OCI-LY7 (cell line): ENCODE results near the gene INTS7. TPM values are rescaled to one million over a fixed set of nuclear protein-coding genes. Genes with fewer than 3 reads are reported as not detected.

ENCODE experiments used
- BruUV-seq: library from RNA; stranded (reverse); fragments of 400-500 nt; replicated peaks from 2 replicates; lab custom pipeline; 2021; lab: Mats Ljungman, UMichigan
- CTCF ChIA-PET: fragments of 300-600 bp; sonication (Branson Sonifier 250); formaldehyde crosslinking; loops from one replicate; lab custom pipeline; 2022; ENCODE audit warnings: antibody characterized with exemption; ENCODE audit not compliant: unreplicated experiment; lab: Charles Lee
- POLR2A ChIA-PET: fragments of 300-600 bp; sonication (Branson Sonifier 250); formaldehyde crosslinking; loops from one replicate; lab custom pipeline; 2022; ENCODE audit warnings: antibody characterized with exemption; lab: Charles Lee
- DNase-seq: peaks from one replicate; pipeline ENCODE4 v3.0.0-alpha.2; 2015; ENCODE audit warnings: low spot score
- H2AFZ ChIP-seq: fragments of 200-600 bp; sonication (generic), shearing (Covaris generic); 2 replicates; pipeline ENCODE4 v1.6.1; 2014; ENCODE audit warnings: mild to moderate bottlenecking, antibody characterized with exemption, low read length, moderate library complexity
- H3K27ac ChIP-seq: fragments of 200-600 bp; sonication (generic); 2 replicates; pipeline ENCODE4 v1.5.1; 2014; ENCODE audit warnings: mixed run types, low read depth, mild to moderate bottlenecking, moderate library complexity, low read length, inconsistent platforms; ENCODE audit not compliant: poor library complexity, severe bottlenecking
- H3K36me3 ChIP-seq: fragments of 200-600 bp; sonication (generic); 2 replicates; pipeline ENCODE4 v1.6.1; 2014; ENCODE audit warnings: mild to moderate bottlenecking, antibody characterized with exemption, low read length, moderate library complexity, mixed read lengths; ENCODE audit not compliant: insufficient read depth
- H3K4me1 ChIP-seq: fragments of 200-600 bp; sonication (generic); 2 replicates; pipeline ENCODE4 v1.5.1; 2014; ENCODE audit warnings: mild to moderate bottlenecking, low read length; ENCODE audit not compliant: insufficient read depth, poor library complexity, severe bottlenecking
- H3K4me2 ChIP-seq: fragments of 200-600 bp; sonication (generic); 2 replicates; pipeline ENCODE4 v1.6.1; 2014; ENCODE audit warnings: mild to moderate bottlenecking, low read length
- H3K4me3 ChIP-seq: fragments of 200-600 bp; sonication (generic); 2 replicates; pipeline ENCODE4 v1.5.1; 2014; ENCODE audit warnings: mild to moderate bottlenecking, low read depth, low read length; ENCODE audit not compliant: poor library complexity, severe bottlenecking
- H3K79me2 ChIP-seq: fragments of 200-600 bp; sonication (generic); 2 replicates; pipeline ENCODE4 v1.6.1; 2016; ENCODE audit warnings: low read depth, mild to moderate bottlenecking, low read length, moderate library complexity, mixed read lengths; ENCODE audit not compliant: insufficient read depth
- H3K9me2 ChIP-seq: fragments of 200-600 bp; sonication (generic); 2 replicates; pipeline ENCODE4 v1.6.1; 2016; ENCODE audit warnings: mild to moderate bottlenecking, low read length, mixed read lengths; ENCODE audit not compliant: insufficient read depth
- H3K9me3 ChIP-seq: fragments of 200-600 bp; sonication (generic); 2 replicates; pipeline ENCODE4 v1.6.1; 2014; ENCODE audit warnings: mild to moderate bottlenecking, mixed run types, low read length, mixed read lengths
- H4K20me1 ChIP-seq: fragments of 200-600 bp; sonication (generic); 2 replicates; pipeline ENCODE4 v1.6.1; 2014; ENCODE audit warnings: mild to moderate bottlenecking, antibody characterized with exemption, low read length, moderate library complexity, mixed read lengths; ENCODE audit not compliant: insufficient read depth
- EZH2phosphoT487 ChIP-seq: fragments of 200-600 bp; sonication (generic); IDR thresholded peaks from 2 replicates; pipeline ENCODE4 v1.6.1; 2018; ENCODE audit warnings: low read depth, borderline replicate concordance, mild to moderate bottlenecking, mixed run types, antibody characterized with exemption, low read length, moderate library complexity, mixed read lengths
- intact Hi-C: fragments of 100-400 bp; cut with micrococcal nuclease; formaldehyde crosslinking; loops from one replicate; pipeline ENCODE4 v1.10.0; 2022; ENCODE audit not compliant: unreplicated experiment
- total RNA-seq, 2 experiments: library from RNA; depleted of rRNA in 1 of 2; stranded (reverse); fragments of >200 nt in 1 of 2; shearing (Covaris generic) in 1 of 2; gene quantifications; 2 replicates each; pipeline ENCODE4 v1.2.3, GENCODE V29; 2014 to 2022
- TF ChIP-seq, protein P1 (sequence below): fragments of 200-600 bp; sonication (generic); conservative IDR thresholded peaks from 2 replicates; pipeline ENCODE4 v1.5.1; 2014; ENCODE audit warnings: mild to moderate bottlenecking, antibody characterized with exemption, low read length, moderate library complexity, mixed read lengths

INTS7 gene
- total RNA-seq, 2 experiments from 2014 or later, result 17.8 to 25.8 TPM

DNA sequence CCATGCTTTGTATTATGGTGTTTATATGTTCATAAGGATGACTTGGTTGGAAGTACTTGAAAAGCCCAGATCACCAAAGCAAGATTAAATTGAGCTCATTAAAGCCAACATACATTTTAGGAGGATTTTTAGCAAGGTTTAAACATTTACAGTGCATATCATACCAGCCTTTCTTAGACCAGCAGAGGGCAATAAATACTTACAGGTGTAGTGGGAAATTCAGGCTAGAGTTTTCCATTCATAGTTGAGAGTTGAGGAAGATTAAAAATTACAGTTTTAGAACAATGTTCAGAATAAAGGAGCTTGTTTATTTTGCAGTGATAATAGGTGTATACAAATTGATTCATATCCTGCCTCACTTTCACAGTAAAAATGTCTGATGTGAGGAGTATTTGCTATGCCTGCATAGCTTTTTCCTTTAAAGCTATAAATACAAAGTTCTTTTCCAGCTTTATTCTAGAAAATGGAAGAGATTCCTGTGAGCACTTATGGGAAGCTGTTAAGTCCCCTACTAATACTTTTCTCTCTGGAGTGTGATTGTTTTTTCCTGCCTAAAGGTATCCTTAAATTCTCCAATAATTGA, 35.5 kb upstream of the INTS7 start:
- POLR2A ChIA-PET, result interaction anchor here (0.5 to 2.0 kb wide), 8 partner anchors 8 to 241 kb away, joined by 3 to 10 read pairs (median 4); partner anchors contain the start of genes DTL and INTS7
- Histone ChIP-seq H3K27ac (no peak overlapping the region), H3K79me2 (no peaks in the 10 kb centered on the region), H3K4me3 (no peak overlapping the region), H2AFZ (no peak overlapping the region), H4K20me1 (peaks cover 3% of the 10 kb centered on the region), H3K4me2 (no peak overlapping the region), H3K4me1 (no peaks in the 10 kb centered on the region), H3K9me3 (no peaks in the 10 kb centered on the region), H3K36me3 (peaks cover 94% of the 10 kb centered on the region), H3K9me2 (no peaks in the 10 kb centered on the region)
- intact Hi-C loops, result loop anchor here (2.0 kb wide), 2 partner anchors 220 to 296 kb away; no protein-coding TSS in a partner anchor
- TF ChIP-seq, protein P1, sequence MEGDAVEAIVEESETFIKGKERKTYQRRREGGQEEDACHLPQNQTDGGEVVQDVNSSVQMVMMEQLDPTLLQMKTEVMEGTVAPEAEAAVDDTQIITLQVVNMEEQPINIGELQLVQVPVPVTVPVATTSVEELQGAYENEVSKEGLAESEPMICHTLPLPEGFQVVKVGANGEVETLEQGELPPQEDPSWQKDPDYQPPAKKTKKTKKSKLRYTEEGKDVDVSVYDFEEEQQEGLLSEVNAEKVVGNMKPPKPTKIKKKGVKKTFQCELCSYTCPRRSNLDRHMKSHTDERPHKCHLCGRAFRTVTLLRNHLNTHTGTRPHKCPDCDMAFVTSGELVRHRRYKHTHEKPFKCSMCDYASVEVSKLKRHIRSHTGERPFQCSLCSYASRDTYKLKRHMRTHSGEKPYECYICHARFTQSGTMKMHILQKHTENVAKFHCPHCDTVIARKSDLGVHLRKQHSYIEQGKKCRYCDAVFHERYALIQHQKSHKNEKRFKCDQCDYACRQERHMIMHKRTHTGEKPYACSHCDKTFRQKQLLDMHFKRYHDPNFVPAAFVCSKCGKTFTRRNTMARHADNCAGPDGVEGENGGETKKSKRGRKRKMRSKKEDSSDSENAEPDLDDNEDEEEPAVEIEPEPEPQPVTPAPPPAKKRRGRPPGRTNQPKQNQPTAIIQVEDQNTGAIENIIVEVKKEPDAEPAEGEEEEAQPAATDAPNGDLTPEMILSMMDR, result peak; percentile 76
- no peak for TF ChIP-seq EZH2phosphoT487
- DNase-seq, result peak; percentile 31
- CTCF ChIA-PET, result interaction anchor here (0.7 to 1.9 kb wide), 6 partner anchors 11 to 385 kb away, joined by 3 to 6 read pairs (median 4); no protein-coding TSS in a partner anchor
- BruUV-seq, result no TSS peak

DNA sequence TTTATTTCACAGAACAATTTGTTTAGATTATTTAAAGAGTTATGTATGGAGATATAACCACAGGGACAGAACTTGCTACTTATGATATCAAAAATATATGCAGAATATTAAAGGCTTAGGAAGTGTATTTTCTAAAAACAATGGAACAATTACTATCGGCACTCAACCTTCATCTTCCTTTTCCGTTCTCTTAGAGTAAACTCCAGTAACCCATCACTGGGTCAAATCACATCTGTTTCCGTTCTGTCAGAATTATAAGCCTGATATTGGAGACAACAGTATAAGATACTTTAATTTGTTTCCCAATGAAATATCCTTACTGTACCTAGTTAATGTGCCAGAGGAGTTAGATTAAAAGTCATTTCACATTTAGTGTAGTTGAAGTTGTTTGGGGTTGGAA, 32.4 kb upstream of the INTS7 start:
- BruUV-seq, result TSS peak; percentile 6
- H3K9me2 ChIP-seq, result no peaks in the 10 kb centered on the region
- no peaks in the 10 kb centered on the region for H3K4me1 ChIP-seq
- H2AFZ ChIP-seq, result no peak overlapping the region
- no peak for DNase-seq
- no peak overlapping the region for H3K27ac ChIP-seq
- H3K79me2 ChIP-seq, result no peaks in the 10 kb centered on the region
- POLR2A ChIA-PET, result no interaction called here
- no peak overlapping the region for H3K4me2 ChIP-seq
- CTCF ChIA-PET, result no interaction called here
- H3K36me3 ChIP-seq, result peaks cover 94% of the 10 kb centered on the region
- H3K4me3 ChIP-seq, result no peak overlapping the region
- no peak for TF ChIP-seq EZH2phosphoT487
- TF ChIP-seq, protein P1, result no peak
- no peaks in the 10 kb centered on the region for H3K9me3 ChIP-seq
- intact Hi-C loops, result no loop called here
- H4K20me1 ChIP-seq, result peaks cover 3% of the 10 kb centered on the region; the same call in 1 of the 2 replicates
